A172 (cell line): Measurements from ENCODE around the gene ANGPTL2. TPM values are rescaled to one million over a fixed set of nuclear protein-coding genes. Genes with fewer than 3 reads are reported as not detected.
A peak's percentile ranks its signal among the peaks of the same experiment; 100 is the strongest.

ENCODE experiments used
- DNase-seq: peaks from one replicate; pipeline ENCODE4 v3.0.0-alpha.2; 2015; ENCODE audit warnings: low spot score
- total RNA-seq: library from RNA; depleted of rRNA; stranded (reverse); fragments of >200 nt; shearing (Covaris generic); gene quantifications from 2 replicates; pipeline ENCODE4 v1.2.3, GENCODE V29; 2014

ANGPTL2 gene
- total RNA-seq, 1 experiment from 2014 or later: 0.43 TPM

DNA sequence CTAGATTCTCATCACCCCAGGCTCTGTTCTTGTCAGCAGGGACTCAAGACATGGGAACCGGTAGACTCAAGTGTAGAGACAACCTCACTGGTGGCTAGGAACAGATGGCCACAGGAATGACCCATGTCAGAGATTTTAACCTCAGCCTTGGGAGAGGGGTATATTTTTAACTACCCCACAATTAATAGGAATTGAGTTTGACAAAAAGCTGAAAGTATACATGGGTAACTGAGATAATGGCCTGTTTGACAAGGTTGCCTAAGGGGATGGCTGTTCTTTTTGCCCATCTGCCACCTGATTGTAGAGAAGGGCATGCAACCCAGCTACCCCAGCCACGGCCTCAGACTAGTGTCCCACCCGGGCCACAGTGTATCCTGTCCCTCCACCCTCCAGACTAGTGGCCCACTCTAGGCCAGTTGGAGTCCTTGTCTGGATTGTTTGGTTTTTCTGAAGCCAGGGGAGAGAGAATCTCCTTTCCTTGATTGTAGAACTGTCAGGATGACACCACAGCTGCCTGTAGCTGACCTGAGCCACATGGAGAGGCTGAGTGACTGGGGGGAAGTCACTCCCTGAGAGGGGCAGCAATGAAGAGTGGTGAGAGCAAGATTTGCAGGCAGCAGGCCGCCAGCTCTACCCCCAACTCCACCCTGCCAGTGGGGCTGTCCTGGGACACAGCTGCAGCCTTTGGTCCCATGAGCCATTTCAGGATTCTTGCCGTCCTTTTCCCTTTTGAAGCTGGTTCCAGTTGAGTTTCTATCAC, 14.6 kb upstream of the ANGPTL2 start:
- no peak for DNase-seq

DNA sequence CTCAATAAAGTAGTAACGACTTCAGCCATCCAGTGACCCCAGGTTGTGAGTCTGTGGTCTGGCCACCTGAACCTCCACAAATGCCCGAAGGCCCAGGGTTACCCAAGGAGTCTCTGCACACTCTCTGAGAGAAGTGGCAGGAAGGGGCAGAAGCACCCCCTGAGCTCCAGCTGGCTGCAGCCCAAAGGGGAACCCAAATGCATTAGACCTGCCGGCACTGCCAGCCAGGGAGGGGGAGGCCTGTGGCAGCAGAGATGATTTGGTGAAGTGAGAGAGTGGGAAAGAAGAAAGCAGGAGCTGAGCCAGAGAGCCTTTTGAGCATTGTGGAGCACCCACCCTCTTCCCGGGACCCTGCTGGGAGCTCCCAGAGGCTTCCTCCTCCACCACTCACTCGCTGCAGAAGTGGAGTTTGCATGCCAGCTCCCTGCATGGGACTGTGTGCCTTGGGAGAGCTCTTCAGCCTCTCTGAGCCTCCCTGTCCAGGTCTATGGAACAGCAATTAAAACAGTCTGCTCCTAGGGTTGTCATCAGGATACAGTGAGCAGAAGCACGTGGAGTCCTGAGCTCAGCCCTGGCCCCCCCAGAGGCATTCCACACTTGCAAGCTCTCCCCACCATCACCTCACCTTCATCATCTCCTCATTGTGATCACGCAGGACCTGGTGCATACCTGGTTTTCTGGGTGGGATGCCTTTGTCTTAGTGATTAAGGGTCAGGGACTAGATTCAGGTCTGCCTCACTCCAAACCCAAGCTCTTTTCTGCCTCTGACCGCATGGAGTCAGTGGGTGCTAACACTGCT, 13.8 kb upstream of the ANGPTL2 start:
- DNase-seq: no peak

- DNase-seq: no peak
Measured at GRCh38 chr9:127135056-127135745, 12.8 kb upstream of the ANGPTL2 start.

GRCh38 chr9:127133739-127134167, 11.3 kb upstream of the ANGPTL2 start:
- peak; percentile 63 for DNase-seq

GRCh38 chr9:127132921-127133647, 10.6 kb upstream of the ANGPTL2 start:
- DNase-seq: peak; percentile 58

DNA sequence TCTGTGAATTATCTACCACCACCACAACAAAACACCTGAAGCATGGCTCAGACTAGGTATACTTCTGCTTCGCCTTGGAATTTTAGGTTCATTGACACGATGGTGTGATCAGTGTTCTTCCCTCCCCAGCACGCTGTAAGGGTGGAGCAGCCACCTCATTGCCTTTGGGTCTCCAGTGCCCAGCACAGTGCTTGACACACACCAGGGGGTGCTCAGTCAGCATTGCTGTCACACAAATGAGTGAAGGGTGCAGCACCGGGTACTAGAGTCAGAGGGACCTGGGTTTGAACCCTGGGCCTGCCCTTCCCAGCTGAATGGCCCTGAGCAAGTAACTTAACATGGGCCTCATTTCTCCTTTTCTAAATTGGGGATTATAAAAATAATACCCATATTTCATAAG, 9.9 kb upstream of the ANGPTL2 start:
- no peak for DNase-seq

- peak; percentile 93 for DNase-seq
Measured at GRCh38 chr9:127131871-127132270, 9.4 kb upstream of the ANGPTL2 start.

GRCh38 chr9:127130661-127131538, 8.5 kb upstream of the ANGPTL2 start:
- DNase-seq: peak; percentile 37

DNA sequence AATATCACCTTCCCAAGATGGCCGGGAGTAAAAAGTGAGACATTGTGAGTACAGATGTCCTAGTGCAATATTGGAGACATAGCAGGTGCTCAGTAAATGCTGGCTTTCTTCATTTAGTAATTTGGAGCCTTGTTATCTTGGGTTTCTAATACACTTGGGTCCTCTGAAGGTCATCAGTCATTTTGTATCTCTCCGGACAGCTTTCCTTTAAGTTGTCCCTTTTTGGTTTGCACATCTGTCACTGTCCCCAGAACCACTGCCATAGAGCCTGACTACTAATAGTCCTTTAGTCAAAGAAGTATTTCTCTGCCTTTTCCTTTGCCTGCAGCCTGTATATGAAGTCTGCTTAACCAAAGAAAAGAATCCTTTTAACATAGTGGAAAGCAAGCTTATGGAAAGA, 7.8 kb upstream of the ANGPTL2 start:
- no peak for DNase-seq

DNA sequence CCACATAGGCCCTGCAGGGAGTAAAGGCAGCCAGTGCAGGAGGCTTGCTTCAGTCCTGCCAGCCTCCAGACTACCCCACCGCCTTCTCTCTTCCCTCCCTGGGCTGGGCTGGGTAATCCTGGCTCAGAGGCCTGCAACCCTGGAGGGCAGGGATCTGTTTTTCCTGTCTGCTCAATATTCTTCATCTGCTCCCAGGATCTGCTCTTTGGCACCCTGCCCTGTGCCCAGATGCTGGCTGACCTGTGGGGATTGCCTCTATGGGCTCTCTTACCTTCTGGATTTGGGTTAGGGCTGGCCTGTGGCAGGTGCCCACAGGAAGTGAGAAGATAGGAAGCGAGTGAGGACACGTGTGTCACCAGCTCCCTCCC, 7.3 kb upstream of the ANGPTL2 start:
- DNase-seq: no peak

GRCh38 chr9:127129073-127129717, 6.8 kb upstream of the ANGPTL2 start:
- DNase-seq: no peak

DNA sequence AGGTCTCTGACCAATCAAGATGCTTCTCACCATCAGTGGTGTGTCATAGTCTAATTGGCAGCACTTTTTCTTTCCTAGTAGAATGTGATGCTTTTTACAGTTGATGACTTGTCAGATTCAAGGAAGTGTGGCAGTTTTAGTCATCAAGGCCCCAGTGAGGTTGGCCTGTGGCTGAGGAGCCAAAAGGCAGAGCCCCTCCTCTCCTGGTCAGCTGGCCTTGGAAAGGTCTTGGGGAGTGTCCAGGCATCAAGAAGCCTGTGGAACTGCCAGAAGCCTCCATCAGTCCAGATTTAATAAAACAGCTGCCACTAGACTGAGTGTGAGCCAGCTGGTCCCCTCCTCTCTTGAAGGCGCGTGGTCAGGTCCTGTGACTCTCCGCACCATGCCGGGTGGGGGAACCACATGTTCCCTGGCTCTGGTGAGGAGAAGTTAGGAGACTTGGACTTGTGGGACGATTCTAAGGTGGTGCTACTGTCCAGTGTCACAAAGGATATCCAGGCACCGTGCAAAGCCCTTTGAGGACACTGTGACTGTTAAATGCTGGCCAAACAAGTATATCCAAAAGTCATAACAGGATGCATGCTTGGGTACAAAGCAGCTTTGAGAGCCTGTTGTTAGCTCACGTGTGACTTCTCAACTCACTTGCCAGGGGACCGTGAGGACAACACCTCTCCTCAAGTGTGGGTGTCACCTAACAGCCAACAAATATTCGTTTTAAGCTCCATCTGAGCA, 6.1 kb upstream of the ANGPTL2 start:
- DNase-seq: peak; percentile 69

DNA sequence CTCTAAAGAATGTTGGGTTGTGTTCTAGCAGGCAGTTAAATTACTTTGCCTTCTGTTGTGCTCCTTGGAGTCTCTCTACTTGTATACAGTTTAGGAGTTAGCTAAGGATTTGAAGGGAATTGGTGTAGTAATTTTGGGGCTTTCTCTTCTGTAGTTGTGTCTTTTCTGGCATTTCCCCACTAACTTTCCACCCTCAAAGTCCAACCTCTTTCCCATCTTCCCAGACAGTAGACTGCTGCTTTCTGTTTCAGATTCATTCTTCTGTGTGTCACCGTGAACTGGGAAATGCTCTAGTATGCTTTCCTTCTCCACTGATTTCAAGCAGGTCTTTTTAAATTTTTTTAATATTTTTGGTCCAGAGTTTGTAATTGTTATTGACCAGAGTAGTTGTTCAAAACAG, 4.5 kb upstream of the ANGPTL2 start:
- no peak for DNase-seq

DNA sequence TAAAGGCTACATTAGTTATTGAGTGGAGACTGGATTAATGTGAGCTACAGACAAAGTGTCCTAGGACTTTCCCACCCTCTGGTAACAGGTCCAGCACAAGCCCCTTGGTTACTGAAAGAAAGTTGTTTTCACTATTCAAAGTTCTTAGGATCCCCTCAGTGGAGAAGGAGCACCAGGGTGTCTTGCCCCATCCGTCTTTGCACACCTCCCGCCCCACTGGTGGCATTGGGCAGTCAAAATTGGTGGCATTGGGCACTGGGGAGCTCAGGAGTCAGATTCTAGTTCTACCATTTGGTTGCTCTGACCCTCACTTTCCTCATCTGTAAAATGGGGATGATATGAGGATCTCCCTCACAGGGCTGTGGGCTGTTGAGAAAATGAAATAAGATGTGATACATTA, 2.4 kb upstream of the ANGPTL2 start:
- no peak for DNase-seq

DNA sequence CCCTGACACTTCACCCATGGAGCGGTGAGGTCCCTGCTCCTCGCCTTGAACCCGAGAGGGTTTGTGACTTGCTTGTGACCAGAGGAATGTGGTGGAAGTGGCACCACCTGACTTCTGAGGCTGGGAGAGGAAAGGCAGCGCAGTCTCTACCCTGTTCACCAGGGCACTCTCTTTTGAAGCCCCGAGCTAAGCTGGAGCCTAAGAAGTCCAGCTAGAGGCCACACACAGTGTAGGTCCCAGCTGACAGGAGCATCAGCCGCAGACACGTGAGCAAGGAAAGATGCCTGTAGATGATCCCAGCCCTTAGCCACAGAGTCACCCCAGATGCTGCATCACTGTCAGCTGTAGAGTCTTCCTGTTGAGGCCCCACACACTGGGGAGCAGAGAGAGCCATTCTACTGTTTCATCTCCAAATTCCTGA, 1.7 kb upstream of the ANGPTL2 start:
- no peak for DNase-seq

DNA sequence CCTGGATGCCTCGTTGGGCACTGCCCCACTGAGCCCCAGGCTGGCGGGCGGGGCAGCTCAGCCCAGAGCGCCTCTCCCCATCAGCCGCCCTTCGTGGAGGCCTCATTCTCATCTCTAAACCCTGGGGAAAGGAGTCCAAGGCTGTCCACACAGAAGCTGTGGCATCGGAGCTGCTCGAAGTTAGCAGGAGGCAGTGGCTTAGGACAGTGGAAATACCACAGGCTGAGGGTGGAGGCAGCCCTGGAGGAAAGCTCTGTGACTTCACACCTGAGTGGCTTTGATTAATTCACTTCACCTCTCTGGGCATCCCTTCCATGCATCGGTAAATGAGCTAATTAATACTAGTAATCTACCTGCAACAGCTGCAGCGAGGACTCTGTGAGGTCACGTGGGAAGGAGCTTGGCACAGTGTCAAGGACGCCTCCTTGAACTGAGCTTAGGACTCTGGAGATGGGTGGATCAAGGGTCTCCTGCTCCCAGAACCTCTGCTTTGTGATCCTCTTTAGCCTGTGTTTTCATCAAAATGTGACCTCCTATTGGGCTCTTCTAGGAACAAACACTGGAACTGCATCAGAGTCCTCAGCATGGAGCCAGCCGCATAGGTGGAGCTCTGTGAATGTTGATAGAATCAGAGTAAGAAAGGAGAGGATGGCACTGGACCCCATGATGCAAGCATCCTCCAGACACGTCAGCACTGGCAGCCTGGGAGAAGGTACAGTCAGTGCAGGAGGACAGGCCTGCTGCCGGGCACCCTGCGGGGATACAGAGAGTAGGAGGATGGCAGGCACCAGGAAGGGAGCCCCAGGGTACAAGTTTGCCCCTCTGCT, 842 bp upstream of the ANGPTL2 start:
- DNase-seq: no peak

- no peak for DNase-seq
Measured at GRCh38 chr9:127121628-127122175, 733 bp downstream of the ANGPTL2 start.

DNA sequence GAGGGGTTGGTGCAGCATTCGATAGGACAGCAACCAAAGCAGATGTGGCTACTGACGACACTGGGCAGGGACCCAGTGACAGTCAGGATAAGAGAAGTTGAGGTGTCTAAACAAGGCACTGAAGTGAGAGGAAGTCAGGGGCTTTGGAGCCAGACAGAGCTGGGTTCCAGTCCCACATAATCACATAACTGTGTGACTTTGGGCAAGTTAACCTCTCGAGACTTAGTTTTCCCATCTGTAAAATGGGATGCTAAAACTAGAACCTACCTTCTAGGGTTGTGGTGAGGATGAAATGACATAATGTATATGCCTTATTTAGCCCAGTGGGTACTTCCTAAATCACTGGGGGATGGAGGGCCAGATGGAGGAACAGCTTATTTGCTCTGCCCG, 3.1 kb downstream of the ANGPTL2 start:
- DNase-seq: no peak
